Measurements from ENCODE around the gene MAST4.
A peak's percentile ranks its signal among the peaks of the same experiment; 100 is the strongest.

Gene MAST4

DNA sequence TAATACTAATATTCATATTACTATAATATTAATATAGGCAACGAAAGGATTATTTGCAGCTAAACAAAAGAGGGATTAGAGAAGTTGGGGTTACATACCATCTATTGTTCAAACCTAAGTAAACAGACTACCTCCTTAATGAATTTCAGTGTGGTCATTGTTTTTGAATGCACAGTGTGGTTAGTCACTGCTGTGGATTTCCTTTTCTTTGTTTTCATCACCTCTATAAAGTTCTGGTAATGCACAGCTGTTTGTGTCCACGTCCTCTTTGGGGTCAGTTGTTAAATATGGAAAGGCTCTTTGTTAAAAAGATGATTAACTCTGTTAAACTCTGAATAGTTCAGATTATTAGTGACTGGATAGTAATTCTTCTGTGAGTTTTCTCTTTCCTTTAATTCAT, 233.6 kb downstream of the MAST4 start:
- H3K4me3 ChIP-seq (replicated peaks; ENCODE audit: low read depth, low read length) = no peak overlapping the region
- no peaks in the 10 kb centered on the region for H3K36me3 ChIP-seq (ENCODE audit: control insufficient read depth, insufficient read depth, low read length)
- no peak for TF ChIP-seq CTCF (IDR thresholded peaks at IDR 0.05; ENCODE audit: insufficient read depth, low read length, poor library complexity, severe bottlenecking)
- no peak for DNase-seq (ENCODE audit: extremely low read depth, insufficient read length)
- H3K27me3 ChIP-seq (replicated peaks; ENCODE audit: control insufficient read depth, insufficient read depth, low read length) = peaks cover 5% of the 10 kb centered on the region; the same call in 1 of the 2 replicates

DNA sequence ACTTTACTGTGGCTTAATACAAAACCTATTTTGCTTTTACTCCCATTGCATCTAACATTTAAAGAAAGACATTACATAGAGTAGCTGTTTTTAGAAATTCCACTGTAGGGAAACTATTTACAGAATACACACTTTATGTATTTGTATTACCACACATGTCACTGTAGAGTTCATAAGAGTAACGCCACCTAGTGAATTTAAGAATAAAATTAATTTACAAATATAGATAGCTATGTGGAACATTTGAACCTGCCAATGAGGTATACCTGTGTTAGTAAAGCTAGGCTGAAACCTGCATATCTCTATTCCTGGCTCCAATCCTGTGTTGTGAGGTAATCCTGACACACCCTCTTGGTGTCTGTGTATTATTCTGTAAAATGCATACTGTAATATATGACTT, 234.4 kb downstream of the MAST4 start:
- Histone ChIP-seq H3K36me3 (ENCODE audit: control insufficient read depth, insufficient read depth, low read length) (no peaks in the 10 kb centered on the region), H3K27me3 (replicated peaks; ENCODE audit: control insufficient read depth, insufficient read depth, low read length) (peaks cover 5% of the 10 kb centered on the region; the same call in 1 of the 2 replicates), H3K4me3 (replicated peaks; ENCODE audit: low read depth, low read length) (no peak overlapping the region)
- peak; percentile 2 for TF ChIP-seq CTCF (IDR thresholded peaks at IDR 0.05; ENCODE audit: insufficient read depth, low read length, poor library complexity, severe bottlenecking)
- no peak for DNase-seq (ENCODE audit: extremely low read depth, insufficient read length)

- H3K36me3 ChIP-seq (ENCODE audit: control insufficient read depth, insufficient read depth, low read length) = no peaks in the 10 kb centered on the region
- no peak for DNase-seq (ENCODE audit: extremely low read depth, insufficient read length)
- no peak for TF ChIP-seq CTCF (IDR thresholded peaks at IDR 0.05; ENCODE audit: insufficient read depth, low read length, poor library complexity, severe bottlenecking)
- no peak overlapping the region for H3K4me3 ChIP-seq (replicated peaks; ENCODE audit: low read depth, low read length)
- H3K27me3 ChIP-seq (replicated peaks; ENCODE audit: control insufficient read depth, insufficient read depth, low read length) = no peaks in the 10 kb centered on the region; the same call in 1 of the 2 replicates
Measured at GRCh38 chr5:66839636-66840185, 243.5 kb downstream of the MAST4 start.

- DNase-seq (ENCODE audit: extremely low read depth, insufficient read length) = peak; percentile 62
- no peak for TF ChIP-seq CTCF (IDR thresholded peaks at IDR 0.05; ENCODE audit: insufficient read depth, low read length, poor library complexity, severe bottlenecking)
Measured at GRCh38 chr5:66840511-66841013, 244.4 kb downstream of the MAST4 start.

GRCh38 chr5:66841264-66841663, 245.1 kb downstream of the MAST4 start:
- no peak for TF ChIP-seq CTCF (IDR thresholded peaks at IDR 0.05; ENCODE audit: insufficient read depth, low read length, poor library complexity, severe bottlenecking)
- Histone ChIP-seq H3K27me3 (replicated peaks; ENCODE audit: control insufficient read depth, insufficient read depth, low read length) (no peaks in the 10 kb centered on the region; the same call in 1 of the 2 replicates), H3K4me3 (replicated peaks; ENCODE audit: low read depth, low read length) (no peak overlapping the region), H3K36me3 (ENCODE audit: control insufficient read depth, insufficient read depth, low read length) (no peaks in the 10 kb centered on the region)
- no peak for DNase-seq (ENCODE audit: extremely low read depth, insufficient read length)

More at GRCh38 chr5:66840511-66841013, 244.4 kb downstream of the MAST4 start:
- Histone ChIP-seq H3K36me3 (ENCODE audit: control insufficient read depth, insufficient read depth, low read length) (no peaks in the 10 kb centered on the region), H3K27me3 (replicated peaks; ENCODE audit: control insufficient read depth, insufficient read depth, low read length) (no peaks in the 10 kb centered on the region; the same call in 1 of the 2 replicates), H3K4me3 (replicated peaks; ENCODE audit: low read depth, low read length) (no peak overlapping the region)

Data from GM06990 (cell line).